Stomach (tissue), 9 donors: ENCODE data around the gene IQGAP2. TPM values are rescaled to one million over a fixed set of nuclear protein-coding genes. Genes with fewer than 3 reads are reported as not detected.

ENCODE experiments used
- DNase-seq, 2 donors: peaks; one replicate each; pipeline versions ENCODE4 v3.0.0 to v3.0.0-alpha.2; 2013 to 2019
- H3K27ac ChIP-seq, 5 donors: fragments of 200-600 bp in 4 of 5; sonication (generic) in 4 of 5; one replicate each; pipeline ENCODE4 v1.5.1; 2013 to 2019; ENCODE audit warnings: mild to moderate bottlenecking in 1 of 5, moderate library complexity in 1 of 5
- H3K27me3 ChIP-seq, 3 donors: fragments of 200-600 bp; sonication (generic); one replicate each; pipeline ENCODE4 v1.5.1; 2017 to 2019; ENCODE audit warnings: mixed run types in 1 of 3
- H3K36me3 ChIP-seq, 4 donors: fragments of 200-600 bp; sonication (generic); 1 replicate in 3 of 4; 2 replicates in 1 of 4; pipeline ENCODE4 v1.5.1; 2016 to 2019
- H3K4me1 ChIP-seq, 4 donors: fragments of 200-600 bp; sonication (generic); one replicate each; pipeline ENCODE4 v1.5.1; 2016 to 2019
- H3K4me3 ChIP-seq, 4 donors: fragments of 200-600 bp; sonication (generic) in 3 of 4; one replicate each; pipeline ENCODE4 v1.5.1; 2016 to 2019; ENCODE audit warnings: mild to moderate bottlenecking in 1 of 4
- H3K9me3 ChIP-seq, 4 donors: fragments of 200-600 bp; sonication (generic); one replicate each; pipeline ENCODE4 v1.5.1; 2016 to 2019
- CTCF ChIP-seq, 7 experiments: fragments of 450-650 bp in 4 of 7; fragments of 200-600 bp in 3 of 7; sonication (generic) in 3 of 7; IDR thresholded peaks; one replicate each; pipeline ENCODE4 v1.5.1; 2016 to 2019; ENCODE audit warnings: antibody characterized with exemption in 7 of 7, control low read depth in 2 of 7, mild to moderate bottlenecking in 1 of 7
- EP300 ChIP-seq: sonication (generic); formaldehyde crosslinking; IDR thresholded peaks from one replicate; pipeline ENCODE4 v1.6.1; 2017; ENCODE audit warnings: antibody characterized with exemption
- POLR2A ChIP-seq, 4 donors: fragments of 450-650 bp; IDR thresholded peaks; one replicate each; pipeline ENCODE4 v1.6.1; 2016; ENCODE audit warnings: antibody characterized with exemption in 4 of 4, control low read depth in 2 of 4, mild to moderate bottlenecking in 1 of 4, moderate library complexity in 1 of 4
- POLR2AphosphoS5 ChIP-seq, 3 donors: sonication (generic); formaldehyde crosslinking; IDR thresholded peaks; one replicate each; pipeline ENCODE4 v1.6.1; 2016; ENCODE audit warnings: antibody characterized with exemption in 3 of 3
- WGBS, 5 donors: extraction: QIAGEN DNeasy Blood & Tissue Kit in 3 of 5; methylation state at CpG; one replicate each; pipeline versions ENCODE4 v1.1.5 to v1.1.7; 2013 to 2018; 5-methylcytosine and 5-hydroxymethylcytosine counted together
- intact Hi-C: fragments of 100-400 bp; cut with DNase I; formaldehyde crosslinking; loops from one replicate; pipeline ENCODE4 v1.15.1; 2023; ENCODE audit warnings: low total_unique reads
- polyA plus RNA-seq, 3 donors: library from polyadenylated mRNA; stranded (reverse); fragments of 200-250 nt; gene quantifications; one replicate each; pipeline ENCODE4 v1.2.3, GENCODE V29; 2013
- total RNA-seq, 5 donors: library from RNA; depleted of rRNA; stranded (reverse); fragments of >200 nt; gene quantifications; one replicate each; pipeline versions ENCODE4 v1.1.0 to v1.2.3, GENCODE V29; 2014 to 2016
- donor health status: healthy with polysubstance abuse.
- donor health status: Bipolar disorder and iron deficiency.
- donor health status: healthy.

IQGAP2 gene
- total and polyA plus RNA-seq, 8 donors, result 11.5 to 122 (median 42.1) TPM

DNA sequence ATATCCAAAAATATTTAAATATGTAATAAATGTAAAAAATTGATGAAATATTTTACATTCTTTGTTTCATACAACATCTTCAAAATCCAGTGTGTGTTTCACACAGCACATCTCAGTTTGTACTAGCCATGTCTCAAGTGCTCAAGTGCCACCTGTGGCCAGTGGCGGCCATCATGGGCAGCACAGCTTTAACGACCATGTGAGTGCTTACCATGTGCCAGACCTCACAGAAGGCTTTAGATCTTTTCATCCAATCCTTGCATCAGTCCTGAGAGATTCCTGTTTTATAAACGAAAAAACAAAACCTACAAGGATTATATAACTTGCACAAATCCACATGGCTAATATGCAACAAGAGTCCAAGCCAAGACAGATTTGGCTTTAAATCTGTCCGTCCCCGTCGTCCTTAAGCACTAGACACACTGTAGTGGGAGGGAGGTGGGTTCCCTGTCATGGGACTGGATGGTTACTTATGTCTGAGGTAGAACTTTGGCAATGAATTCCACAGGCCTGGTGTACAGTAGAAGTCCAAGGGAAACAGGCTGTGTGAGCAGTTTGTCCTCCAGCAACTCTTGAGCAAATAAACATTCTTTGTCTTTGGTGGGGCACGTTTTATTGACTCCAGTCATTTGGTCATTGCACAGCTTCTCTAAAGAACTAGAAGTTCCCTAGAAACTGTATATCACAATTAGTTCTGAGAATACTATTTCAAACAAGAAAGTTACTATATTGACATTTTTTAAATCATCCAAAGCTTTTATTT is 287.8 kb downstream of the IQGAP2 start:
- no peaks in the 10 kb centered on the region for H3K9me3 ChIP-seq
- DNase-seq, result peak in 1 of 2 donors; percentile 38
- intact Hi-C loops, result no loop called here
- peak overlapping the region; percentile 46 to 80 (median 51) for H3K27ac ChIP-seq
- no peak overlapping the region for H3K4me3 ChIP-seq
- no peaks in the 10 kb centered on the region for H3K27me3 ChIP-seq
- WGBS, 5 donors, result 54 to 65% (median 62%) methylated on average over 7 of the region's 7 CpGs
- peaks cover 0 to 54% (median 33%) of the 10 kb centered on the region in 4 donors for H3K36me3 ChIP-seq
- H3K4me1 ChIP-seq, result peaks cover 5 to 17% (median 13%) of the 10 kb centered on the region in 4 donors
- TF ChIP-seq CTCF (IDR thresholded peaks at IDR 0.05) (no peak), POLR2AphosphoS5 (IDR thresholded peaks at IDR 0.05) (peak in 2 of 3 donors; percentile 14 to 30), EP300 (no peak)

DNA sequence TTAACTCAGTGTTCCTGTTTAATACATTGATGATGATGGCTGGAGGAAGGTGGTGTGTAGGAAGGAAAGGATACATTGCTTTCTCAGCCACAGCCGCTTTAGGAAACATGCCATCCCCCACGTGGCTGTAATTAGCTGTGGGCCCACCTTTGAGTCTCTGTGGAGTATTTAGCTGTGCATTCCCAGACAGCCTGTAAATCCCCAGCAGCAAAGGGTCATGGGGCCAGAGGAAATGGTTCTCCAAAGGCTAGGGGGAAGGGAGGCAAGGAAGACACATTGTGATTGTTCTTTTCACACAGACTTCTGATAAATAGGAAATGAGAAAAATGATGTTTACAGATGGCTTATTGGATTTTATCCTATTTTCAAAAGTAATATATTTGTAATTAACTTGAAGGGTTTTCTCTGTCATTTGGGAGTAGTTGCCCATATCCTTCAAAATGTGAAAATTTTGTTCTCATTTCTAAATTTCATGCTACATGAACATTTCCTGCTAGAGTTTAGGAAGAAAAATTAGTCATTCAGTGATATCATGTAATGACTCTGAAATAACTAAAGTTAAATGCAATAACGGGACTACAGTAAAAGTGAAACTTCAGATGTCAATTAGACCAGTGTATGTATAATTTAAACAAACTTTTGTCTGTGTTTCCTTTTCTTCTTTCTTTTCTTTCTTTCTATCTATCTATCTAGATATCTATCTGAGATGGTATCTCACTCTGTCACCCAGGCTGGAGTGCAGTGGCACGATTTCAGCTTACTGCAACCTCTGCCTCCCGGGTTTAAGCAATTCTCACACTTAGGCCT is 288.6 kb downstream of the IQGAP2 start:
- no peak for TF ChIP-seq POLR2AphosphoS5 (IDR thresholded peaks at IDR 0.05)

DNA sequence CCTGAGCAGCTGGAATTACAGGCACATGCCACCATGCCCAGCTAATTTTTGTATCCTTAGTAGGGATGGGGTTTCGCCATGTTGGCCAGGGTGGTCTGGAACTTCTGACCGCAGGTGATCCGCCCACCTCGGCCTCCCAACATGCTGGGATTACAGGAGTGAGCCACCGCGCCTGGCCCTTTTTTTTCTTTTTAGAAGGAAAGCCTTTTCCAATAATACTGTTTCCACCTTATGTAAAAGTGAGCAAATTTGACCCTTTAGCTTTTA is 289.1 kb downstream of the IQGAP2 start:
- H3K27ac ChIP-seq, result peak overlapping the region in 1 of 5 donors; percentile 80

More for the DNA sequence above, 288.6 kb downstream of the IQGAP2 start:
- intact Hi-C loops, result no loop called here
- 55 to 70% (median 63%) methylated on average over 5 of the region's 5 CpGs for WGBS, 5 donors
- H3K9me3 ChIP-seq, result no peaks in the 10 kb centered on the region
- no peaks in the 10 kb centered on the region for H3K27me3 ChIP-seq
- H3K4me1 ChIP-seq, result peaks cover 5 to 17% (median 13%) of the 10 kb centered on the region in 4 donors
- H3K27ac ChIP-seq, result peak overlapping the region; percentile 46 to 92 (median 51)
- H3K36me3 ChIP-seq, result peaks cover 0 to 53% (median 35%) of the 10 kb centered on the region in 4 donors
- no peak overlapping the region for H3K4me3 ChIP-seq
- DNase-seq, result peak in 1 of 2 donors; percentile 44

DNA sequence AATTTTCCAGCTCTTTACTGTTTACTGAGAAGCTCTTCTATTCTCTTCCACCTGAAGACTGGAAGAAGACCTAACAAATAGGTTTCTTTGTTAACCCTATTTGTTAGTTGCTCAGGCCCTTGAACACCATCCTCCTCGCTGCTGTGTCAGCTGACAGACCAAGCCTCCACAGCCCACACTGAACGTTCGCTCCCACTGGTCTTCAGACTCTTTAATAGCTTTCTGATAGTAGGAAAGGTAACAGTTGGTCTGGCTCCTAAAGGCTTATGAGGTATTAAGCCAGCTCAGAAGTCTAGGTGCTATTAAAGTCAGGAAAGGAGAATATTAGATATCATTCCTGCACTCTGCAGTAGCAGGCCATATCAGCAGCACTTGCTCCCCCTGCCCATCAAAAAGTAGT is 289.6 kb downstream of the IQGAP2 start:
- H3K27ac ChIP-seq, result no peak overlapping the region
- no peak overlapping the region for H3K4me3 ChIP-seq
- intact Hi-C loops, result no loop called here
- 87 to 100% (median 87%) methylated on average over 3 of the region's 3 CpGs for WGBS, 5 donors
- no peak for DNase-seq
- TF ChIP-seq EP300, result no peak
- no peak for TF ChIP-seq CTCF (IDR thresholded peaks at IDR 0.05)
- no peak for TF ChIP-seq POLR2AphosphoS5 (IDR thresholded peaks at IDR 0.05)
- peaks cover 5 to 17% (median 13%) of the 10 kb centered on the region in 4 donors for H3K4me1 ChIP-seq
- no peaks in the 10 kb centered on the region for H3K27me3 ChIP-seq
- H3K9me3 ChIP-seq, result no peaks in the 10 kb centered on the region
- H3K36me3 ChIP-seq, result peaks cover 0 to 54% (median 32%) of the 10 kb centered on the region in 4 donors

More for the DNA sequence above, 289.1 kb downstream of the IQGAP2 start:
- intact Hi-C loops, result no loop called here
- no peak for DNase-seq
- no peaks in the 10 kb centered on the region for H3K27me3 ChIP-seq
- H3K9me3 ChIP-seq, result no peaks in the 10 kb centered on the region
- TF ChIP-seq EP300 (no peak), CTCF (IDR thresholded peaks at IDR 0.05) (no peak), POLR2A (IDR thresholded peaks at IDR 0.05) (no peak), POLR2AphosphoS5 (IDR thresholded peaks at IDR 0.05) (no peak)
- H3K4me3 ChIP-seq, result no peak overlapping the region
- H3K4me1 ChIP-seq, result peaks cover 5 to 17% (median 13%) of the 10 kb centered on the region in 4 donors
- WGBS, 5 donors, result 95 to 98% (median 97%) methylated on average over 6 of the region's 6 CpGs
- H3K36me3 ChIP-seq, result peaks cover 0 to 53% (median 32%) of the 10 kb centered on the region in 4 donors
